HepG2 (cell line): ENCODE data around the gene COASY. TPM values are rescaled to one million over a fixed set of nuclear protein-coding genes. Genes with fewer than 3 reads are reported as not detected.

Experiments used
- HBP1 ChIP-seq: IDR thresholded peaks from 2 replicates; pipeline ENCODE4 v1.6.1; 2016; ENCODE audit warnings: low read depth, control low read depth
- KLF13 ChIP-seq: sonication (generic); formaldehyde crosslinking; IDR thresholded peaks from 2 replicates; pipeline ENCODE4 v1.4.0; 2020; ENCODE audit warnings: mild to moderate bottlenecking, missing genetic modification reagents
- MIER2 ChIP-seq: IDR thresholded peaks from 2 replicates; pipeline ENCODE4 v1.6.1; 2016; ENCODE audit warnings: missing biosample characterization, missing genetic modification reagents
- NFIB ChIP-seq: sonication (generic); formaldehyde crosslinking; IDR thresholded peaks from 2 replicates; pipeline ENCODE4 v1.9.0; 2021; ENCODE audit warnings: missing genetic modification reagents, mild to moderate bottlenecking, borderline replicate concordance
- PBX3 ChIP-seq: sonication (generic); formaldehyde crosslinking; IDR thresholded peaks from 2 replicates; pipeline ENCODE4 v1.8.1; 2023; ENCODE audit warnings: missing genetic modification reagents, inconsistent platforms, borderline replicate concordance
- PHF5A ChIP-seq: IDR thresholded peaks from one replicate; pipeline ENCODE4 v1.6.1; 2018; ENCODE audit warnings: low read depth, missing genetic modification reagents; ENCODE audit not compliant: unreplicated experiment
- RBAK ChIP-seq: sonication (generic); formaldehyde crosslinking; IDR thresholded peaks from 2 replicates; pipeline ENCODE4 v1.5.1; 2020; ENCODE audit warnings: mild to moderate bottlenecking, missing genetic modification reagents
- RXRB ChIP-seq: IDR thresholded peaks from 2 replicates; pipeline ENCODE4 v1.6.1; 2016; ENCODE audit warnings: borderline replicate concordance, missing genetic modification reagents, missing compliant biosample characterization
- SYNCRIP ChIP-seq: fragments of 200-400 bp; formaldehyde crosslinking; IDR thresholded peaks from 2 replicates; pipeline ENCODE4 v1.6.1; 2018; ENCODE audit warnings: mild to moderate bottlenecking, low read depth, low read length; ENCODE audit not compliant: insufficient read depth
- TSC22D2 ChIP-seq: sonication (generic); formaldehyde crosslinking; IDR thresholded peaks from 2 replicates; pipeline ENCODE4 v1.5.1; 2020; ENCODE audit warnings: missing genetic modification reagents, mild to moderate bottlenecking, borderline replicate concordance
- ZNF317 ChIP-seq: sonication (generic); formaldehyde crosslinking; IDR thresholded peaks from 2 replicates; pipeline ENCODE4 v1.5.0; 2020; ENCODE audit warnings: mild to moderate bottlenecking, missing genetic modification reagents
- ZNF44 ChIP-seq: sonication (generic); formaldehyde crosslinking; IDR thresholded peaks from 2 replicates; pipeline ENCODE4 v1.5.1; 2020; ENCODE audit warnings: mild to moderate bottlenecking, missing genetic modification reagents
- ZNF670 ChIP-seq: sonication (generic); formaldehyde crosslinking; IDR thresholded peaks from 2 replicates; pipeline ENCODE4 v1.8.0; 2022; ENCODE audit warnings: mild to moderate bottlenecking, missing genetic modification reagents, borderline replicate concordance
- polyA plus RNA-seq, 8 experiments: library from polyadenylated mRNA; depleted of rRNA in 3 of 8; stranded (reverse) in 7 of 8; unstranded in 1 of 8; fragments of >200 nt; fragmentation: Illumina TruSeq in 4 of 8; extraction: Trizol in 4 of 8; gene quantifications; 2 replicates each; pipeline versions ENCODE4 v1.2.1 to v1.2.3, GENCODE V29; 2011 to 2016; ENCODE audit warnings: low read depth in 4 of 8, missing spikeins in 1 of 8, mixed read lengths in 1 of 8; ENCODE audit not compliant: insufficient read depth in 1 of 8
- total RNA-seq, 5 experiments: library from RNA; depleted of rRNA; stranded (reverse); fragments of >200 nt; fragmentation: Illumina TruSeq; extraction: Trizol; gene quantifications; 2 replicates each; pipeline ENCODE4 v1.2.3, GENCODE V29; 2016; ENCODE audit warnings: low read depth in 1 of 5
- TF ChIP-seq, protein P1 (sequence below): IDR thresholded peaks from 2 replicates; pipeline ENCODE4 v1.4.0; 2020; ENCODE audit warnings: mild to moderate bottlenecking, missing genetic modification reagents
- TF ChIP-seq, protein P2 (sequence below): sonication (generic); formaldehyde crosslinking; IDR thresholded peaks from 2 replicates; pipeline ENCODE4 v1.4.0; 2020; ENCODE audit warnings: missing genetic modification reagents, borderline replicate concordance
- TF ChIP-seq, protein P3 (sequence below): IDR thresholded peaks from 2 replicates; pipeline ENCODE4 v1.6.1; 2016; ENCODE audit warnings: mild to moderate bottlenecking

The COASY gene
- total and polyA plus RNA-seq, 2 of the 13 experiments (the other 11 are each of a cell fraction or from before 2014, with no cell fraction given): 90.7 to 125 TPM

DNA sequence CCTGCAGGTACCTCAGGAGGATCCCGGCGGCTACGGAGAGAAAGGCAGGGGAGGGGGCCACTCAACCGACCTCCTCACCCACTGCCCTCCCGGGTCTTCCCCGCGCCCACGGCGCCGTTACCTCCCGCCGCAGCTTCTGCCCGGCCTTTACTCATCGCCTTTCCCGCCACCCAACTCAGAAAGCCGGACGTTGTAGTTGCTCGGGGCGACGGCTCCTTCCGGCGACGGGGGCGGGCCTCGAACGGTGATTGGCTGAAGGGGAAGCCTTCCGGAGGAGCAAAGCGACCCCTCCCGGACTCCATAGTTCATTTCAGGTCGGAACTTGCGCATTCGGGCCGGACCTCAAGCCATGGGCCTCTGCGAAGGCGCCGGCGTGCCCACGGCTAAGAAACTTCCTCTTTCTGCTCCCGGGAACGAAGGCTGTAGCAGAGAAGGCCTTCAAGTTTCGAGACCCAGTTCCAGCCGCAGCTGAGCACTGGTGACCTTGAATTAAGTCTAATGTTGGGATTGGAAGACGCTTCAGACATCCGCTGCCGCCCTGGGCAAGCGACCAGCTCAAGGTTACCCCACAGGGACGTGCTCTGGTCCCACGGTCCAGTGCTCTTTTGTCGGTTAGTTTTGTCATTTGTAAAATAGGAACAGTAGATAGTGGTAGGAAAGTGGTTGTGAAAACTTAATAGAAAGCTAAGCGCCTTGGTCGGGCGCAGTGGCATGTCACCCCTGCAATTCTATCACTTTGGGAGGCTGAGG is 15.8 kb downstream of the COASY start, which contains the start of gene PSMC3IP (continued):
- TF ChIP-seq KLF13: no peak; the same call in 1 of the 2 replicates
- no peak for TF ChIP-seq PBX3 (CRISPR knock-in tag)
- TF ChIP-seq RBAK (CRISPR knock-in tag): no peak
- TF ChIP-seq, protein P1, sequence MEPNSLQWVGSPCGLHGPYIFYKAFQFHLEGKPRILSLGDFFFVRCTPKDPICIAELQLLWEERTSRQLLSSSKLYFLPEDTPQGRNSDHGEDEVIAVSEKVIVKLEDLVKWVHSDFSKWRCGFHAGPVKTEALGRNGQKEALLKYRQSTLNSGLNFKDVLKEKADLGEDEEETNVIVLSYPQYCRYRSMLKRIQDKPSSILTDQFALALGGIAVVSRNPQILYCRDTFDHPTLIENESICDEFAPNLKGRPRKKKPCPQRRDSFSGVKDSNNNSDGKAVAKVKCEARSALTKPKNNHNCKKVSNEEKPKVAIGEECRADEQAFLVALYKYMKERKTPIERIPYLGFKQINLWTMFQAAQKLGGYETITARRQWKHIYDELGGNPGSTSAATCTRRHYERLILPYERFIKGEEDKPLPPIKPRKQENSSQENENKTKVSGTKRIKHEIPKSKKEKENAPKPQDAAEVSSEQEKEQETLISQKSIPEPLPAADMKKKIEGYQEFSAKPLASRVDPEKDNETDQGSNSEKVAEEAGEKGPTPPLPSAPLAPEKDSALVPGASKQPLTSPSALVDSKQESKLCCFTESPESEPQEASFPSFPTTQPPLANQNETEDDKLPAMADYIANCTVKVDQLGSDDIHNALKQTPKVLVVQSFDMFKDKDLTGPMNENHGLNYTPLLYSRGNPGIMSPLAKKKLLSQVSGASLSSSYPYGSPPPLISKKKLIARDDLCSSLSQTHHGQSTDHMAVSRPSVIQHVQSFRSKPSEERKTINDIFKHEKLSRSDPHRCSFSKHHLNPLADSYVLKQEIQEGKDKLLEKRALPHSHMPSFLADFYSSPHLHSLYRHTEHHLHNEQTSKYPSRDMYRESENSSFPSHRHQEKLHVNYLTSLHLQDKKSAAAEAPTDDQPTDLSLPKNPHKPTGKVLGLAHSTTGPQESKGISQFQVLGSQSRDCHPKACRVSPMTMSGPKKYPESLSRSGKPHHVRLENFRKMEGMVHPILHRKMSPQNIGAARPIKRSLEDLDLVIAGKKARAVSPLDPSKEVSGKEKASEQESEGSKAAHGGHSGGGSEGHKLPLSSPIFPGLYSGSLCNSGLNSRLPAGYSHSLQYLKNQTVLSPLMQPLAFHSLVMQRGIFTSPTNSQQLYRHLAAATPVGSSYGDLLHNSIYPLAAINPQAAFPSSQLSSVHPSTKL (CRISPR knock-in tag): peak; percentile 54
- no peak for TF ChIP-seq MIER2 (CRISPR knock-in tag)
- no peak for TF ChIP-seq ZNF670 (CRISPR knock-in tag)
- peak; percentile 45 for TF ChIP-seq PHF5A
- TF ChIP-seq ZNF317 (CRISPR knock-in tag): peak; percentile 28; the same call in 1 of the 2 replicates
- TF ChIP-seq, protein P2, sequence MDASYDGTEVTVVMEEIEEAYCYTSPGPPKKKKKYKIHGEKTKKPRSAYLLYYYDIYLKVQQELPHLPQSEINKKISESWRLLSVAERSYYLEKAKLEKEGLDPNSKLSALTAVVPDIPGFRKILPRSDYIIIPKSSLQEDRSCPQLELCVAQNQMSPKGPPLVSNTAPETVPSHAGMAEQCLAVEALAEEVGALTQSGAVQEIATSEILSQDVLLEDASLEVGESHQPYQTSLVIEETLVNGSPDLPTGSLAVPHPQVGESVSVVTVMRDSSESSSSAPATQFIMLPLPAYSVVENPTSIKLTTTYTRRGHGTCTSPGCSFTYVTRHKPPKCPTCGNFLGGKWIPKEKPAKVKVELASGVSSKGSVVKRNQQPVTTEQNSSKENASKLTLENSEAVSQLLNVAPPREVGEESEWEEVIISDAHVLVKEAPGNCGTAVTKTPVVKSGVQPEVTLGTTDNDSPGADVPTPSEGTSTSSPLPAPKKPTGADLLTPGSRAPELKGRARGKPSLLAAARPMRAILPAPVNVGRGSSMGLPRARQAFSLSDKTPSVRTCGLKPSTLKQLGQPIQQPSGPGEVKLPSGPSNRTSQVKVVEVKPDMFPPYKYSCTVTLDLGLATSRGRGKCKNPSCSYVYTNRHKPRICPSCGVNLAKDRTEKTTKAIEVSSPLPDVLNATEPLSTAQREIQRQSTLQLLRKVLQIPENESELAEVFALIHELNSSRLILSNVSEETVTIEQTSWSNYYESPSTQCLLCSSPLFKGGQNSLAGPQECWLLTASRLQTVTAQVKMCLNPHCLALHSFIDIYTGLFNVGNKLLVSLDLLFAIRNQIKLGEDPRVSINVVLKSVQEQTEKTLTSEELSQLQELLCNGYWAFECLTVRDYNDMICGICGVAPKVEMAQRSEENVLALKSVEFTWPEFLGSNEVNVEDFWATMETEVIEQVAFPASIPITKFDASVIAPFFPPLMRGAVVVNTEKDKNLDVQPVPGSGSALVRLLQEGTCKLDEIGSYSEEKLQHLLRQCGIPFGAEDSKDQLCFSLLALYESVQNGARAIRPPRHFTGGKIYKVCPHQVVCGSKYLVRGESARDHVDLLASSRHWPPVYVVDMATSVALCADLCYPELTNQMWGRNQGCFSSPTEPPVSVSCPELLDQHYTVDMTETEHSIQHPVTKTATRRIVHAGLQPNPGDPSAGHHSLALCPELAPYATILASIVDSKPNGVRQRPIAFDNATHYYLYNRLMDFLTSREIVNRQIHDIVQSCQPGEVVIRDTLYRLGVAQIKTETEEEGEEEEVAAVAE (CRISPR knock-in tag): peak; percentile 95
- TF ChIP-seq HBP1 (CRISPR knock-in tag): peak; percentile 20; the same call in 1 of the 2 replicates
- peak; percentile 95 for TF ChIP-seq RXRB
- TF ChIP-seq TSC22D2 (CRISPR knock-in tag): peak; percentile 16; the same call in 1 of the 2 replicates
- TF ChIP-seq ZNF44: peak; percentile 78
- TF ChIP-seq NFIB: no peak
- no peak for TF ChIP-seq SYNCRIP
- TF ChIP-seq, protein P3, sequence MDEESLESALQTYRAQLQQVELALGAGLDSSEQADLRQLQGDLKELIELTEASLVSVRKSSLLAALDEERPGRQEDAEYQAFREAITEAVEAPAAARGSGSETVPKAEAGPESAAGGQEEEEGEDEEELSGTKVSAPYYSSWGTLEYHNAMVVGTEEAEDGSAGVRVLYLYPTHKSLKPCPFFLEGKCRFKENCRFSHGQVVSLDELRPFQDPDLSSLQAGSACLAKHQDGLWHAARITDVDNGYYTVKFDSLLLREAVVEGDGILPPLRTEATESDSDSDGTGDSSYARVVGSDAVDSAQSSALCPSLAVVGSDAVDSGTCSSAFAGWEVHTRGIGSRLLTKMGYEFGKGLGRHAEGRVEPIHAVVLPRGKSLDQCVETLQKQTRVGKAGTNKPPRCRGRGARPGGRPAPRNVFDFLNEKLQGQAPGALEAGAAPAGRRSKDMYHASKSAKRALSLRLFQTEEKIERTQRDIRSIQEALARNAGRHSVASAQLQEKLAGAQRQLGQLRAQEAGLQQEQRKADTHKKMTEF (CRISPR knock-in tag): peak; percentile 91
